Breast epithelium (tissue), 3 donors: Measurements from ENCODE around the gene TARM1.

Source experiments
- CTCF ChIP-seq, 3 donors: fragments of 450-650 bp; IDR thresholded peaks; one replicate each; pipeline ENCODE4 v1.5.1; 2016 to 2017; ENCODE audit warnings: antibody characterized with exemption in 3 of 3, mild to moderate bottlenecking in 3 of 3, moderate library complexity in 3 of 3
- POLR2A ChIP-seq: fragments of 450-650 bp; IDR thresholded peaks from one replicate; pipeline ENCODE4 v1.6.1; 2016; ENCODE audit warnings: antibody characterized with exemption, mild to moderate bottlenecking, moderate library complexity
- POLR2AphosphoS5 ChIP-seq, 3 donors: sonication (generic); formaldehyde crosslinking; IDR thresholded peaks; one replicate each; pipeline ENCODE4 v1.6.1; 2017; ENCODE audit warnings: antibody characterized with exemption in 3 of 3

GRCh38 chr19:54095136-54095858 lies 14.1 kb upstream of the TARM1 start:
- TF ChIP-seq CTCF (IDR thresholded peaks at IDR 0.05) (no peak), POLR2AphosphoS5 (IDR thresholded peaks at IDR 0.05) (no peak), POLR2A (no peak)
